Activated T-helper 17 cell treated with anti-CD3 and anti-CD28 coated beads, Interleukin-2, amount 50 U/mL, for 72 hours (primary cell): ENCODE measurements around the gene EXOC6B. TPM values are rescaled to one million over a fixed set of nuclear protein-coding genes. Genes with fewer than 3 reads are reported as not detected.
"Not testable (repeated sequence)": the region's sequence is repeated elsewhere in the genome, so short reads cannot be mapped to it uniquely, and the experiment has no call there.

Experiments used
- ATAC-seq: fragments of 150-1000 bp; cut with Tn5 transposase; replicated peaks from 2 replicates; pipeline ENCODE4 v1.10.0; 2021; ENCODE audit warnings: mild to moderate bottlenecking, moderate library complexity
- H3K27ac Mint-ChIP-seq: one replicate; pipeline ENCODE4 v1.8.0; 2022; ENCODE audit warnings: mixed read lengths
- H3K27me3 Mint-ChIP-seq: one replicate; pipeline ENCODE4 v1.8.0; 2022; ENCODE audit warnings: mixed read lengths
- H3K36me3 Mint-ChIP-seq: one replicate; pipeline ENCODE4 v1.8.0; 2022; ENCODE audit warnings: low read depth, mild to moderate bottlenecking, mixed read lengths
- H3K4me1 Mint-ChIP-seq: one replicate; pipeline ENCODE4 v1.8.0; 2022; ENCODE audit warnings: mixed read lengths
- H3K4me3 Mint-ChIP-seq: one replicate; pipeline ENCODE4 v1.8.0; 2022; ENCODE audit warnings: mild to moderate bottlenecking, mixed read lengths
- H3K9me3 Mint-ChIP-seq: one replicate; pipeline ENCODE4 v1.8.0; 2022; ENCODE audit warnings: mixed read lengths
- total RNA-seq, 2 donors: library from RNA; stranded (reverse); gene quantifications; one replicate each; pipeline ENCODE4 v1.2.3, GENCODE V29; 2022

The EXOC6B gene
- total RNA-seq, 2 donors from 2014 or later = 12.1 to 12.8 TPM

GRCh38 chr2:72497763-72498162, 328.1 kb downstream of the EXOC6B start:
- H3K4me3 Mint-ChIP-seq = no peak overlapping the region
- peaks cover 4% of the 10 kb centered on the region for H3K9me3 Mint-ChIP-seq
- ATAC-seq = no peak
- no peaks in the 10 kb centered on the region for H3K4me1 Mint-ChIP-seq
- no peak overlapping the region for H3K27ac Mint-ChIP-seq
- no peaks in the 10 kb centered on the region for H3K27me3 Mint-ChIP-seq
- H3K36me3 Mint-ChIP-seq = peaks cover 47% of the 10 kb centered on the region

GRCh38 chr2:72496479-72496878, 329.4 kb downstream of the EXOC6B start:
- Mint-ChIP-seq H3K36me3 (peaks cover 57% of the 10 kb centered on the region), H3K4me3 (no peak overlapping the region), H3K27me3 (no peaks in the 10 kb centered on the region), H3K4me1 (no peaks in the 10 kb centered on the region), H3K27ac (no peak overlapping the region), H3K9me3 (no peaks in the 10 kb centered on the region)
- ATAC-seq = no peak

GRCh38 chr2:72494392-72494791, 331.4 kb downstream of the EXOC6B start:
- no peaks in the 10 kb centered on the region for H3K4me1 Mint-ChIP-seq

GRCh38 chr2:72484622-72485021, 341.2 kb downstream of the EXOC6B start:
- H3K4me3 Mint-ChIP-seq, H3K27ac Mint-ChIP-seq, H3K27me3 Mint-ChIP-seq, H3K4me1 Mint-ChIP-seq, ATAC-seq: not testable (repeated sequence)
- peaks cover 16% of the 10 kb centered on the region for H3K9me3 Mint-ChIP-seq
- H3K36me3 Mint-ChIP-seq = peaks cover 68% of the 10 kb centered on the region

More at GRCh38 chr2:72494392-72494791, 331.4 kb downstream of the EXOC6B start:
- no peak for ATAC-seq
- peaks cover 72% of the 10 kb centered on the region for H3K36me3 Mint-ChIP-seq
- H3K27me3 Mint-ChIP-seq = no peaks in the 10 kb centered on the region
- H3K27ac Mint-ChIP-seq = no peak overlapping the region
- H3K9me3 Mint-ChIP-seq = no peaks in the 10 kb centered on the region
- no peak overlapping the region for H3K4me3 Mint-ChIP-seq

GRCh38 chr2:72483346-72483745, 342.5 kb downstream of the EXOC6B start:
- ATAC-seq = no peak
- no peaks in the 10 kb centered on the region for H3K27me3 Mint-ChIP-seq
- no peaks in the 10 kb centered on the region for H3K4me1 Mint-ChIP-seq
- H3K36me3 Mint-ChIP-seq = peaks cover 69% of the 10 kb centered on the region
- H3K9me3 Mint-ChIP-seq = peaks cover 10% of the 10 kb centered on the region
- no peak overlapping the region for H3K4me3 Mint-ChIP-seq
- H3K27ac Mint-ChIP-seq = no peak overlapping the region

- H3K9me3 Mint-ChIP-seq = peaks cover 36% of the 10 kb centered on the region
- H3K4me3 Mint-ChIP-seq = no peak overlapping the region
These were observed 350.6 kb downstream of the EXOC6B start for GRCh38 chr2:72475246-72475645.

GRCh38 chr2:72457801-72458516, 367.9 kb downstream of the EXOC6B start:
- Mint-ChIP-seq H3K4me3 (no peak overlapping the region), H3K4me1 (no peaks in the 10 kb centered on the region), H3K27ac (no peak overlapping the region), H3K36me3 (peaks cover 19% of the 10 kb centered on the region), H3K27me3 (no peaks in the 10 kb centered on the region), H3K9me3 (peaks cover 5% of the 10 kb centered on the region)
- no peak for ATAC-seq

More at GRCh38 chr2:72475246-72475645, 350.6 kb downstream of the EXOC6B start:
- ATAC-seq = no peak
- H3K27ac Mint-ChIP-seq = no peak overlapping the region
- no peaks in the 10 kb centered on the region for H3K27me3 Mint-ChIP-seq
- H3K36me3 Mint-ChIP-seq = peaks cover 25% of the 10 kb centered on the region
- no peaks in the 10 kb centered on the region for H3K4me1 Mint-ChIP-seq

GRCh38 chr2:72454189-72454588, 371.6 kb downstream of the EXOC6B start:
- no peak overlapping the region for H3K4me3 Mint-ChIP-seq
- H3K27me3 Mint-ChIP-seq = no peaks in the 10 kb centered on the region
- peaks cover 18% of the 10 kb centered on the region for H3K36me3 Mint-ChIP-seq
- ATAC-seq = no peak
- peaks cover 5% of the 10 kb centered on the region for H3K9me3 Mint-ChIP-seq
- H3K27ac Mint-ChIP-seq = no peak overlapping the region
- H3K4me1 Mint-ChIP-seq = no peaks in the 10 kb centered on the region

- Mint-ChIP-seq H3K27ac (no peak overlapping the region), H3K4me1 (peaks cover 8% of the 10 kb centered on the region), H3K36me3 (peaks cover 6% of the 10 kb centered on the region), H3K9me3 (peaks cover 13% of the 10 kb centered on the region), H3K4me3 (no peak overlapping the region), H3K27me3 (no peaks in the 10 kb centered on the region)
- ATAC-seq = no peak
These were observed 383.6 kb downstream of the EXOC6B start for GRCh38 chr2:72442270-72442669.

- Mint-ChIP-seq H3K4me1 (peaks cover 8% of the 10 kb centered on the region), H3K4me3 (no peak overlapping the region), H3K27ac (no peak overlapping the region), H3K36me3 (peaks cover 6% of the 10 kb centered on the region), H3K27me3 (no peaks in the 10 kb centered on the region), H3K9me3 (peaks cover 32% of the 10 kb centered on the region)
- no peak for ATAC-seq
These were observed 385.9 kb downstream of the EXOC6B start for GRCh38 chr2:72439892-72440291.

GRCh38 chr2:72438364-72438763, 387.5 kb downstream of the EXOC6B start:
- no peak overlapping the region for H3K4me3 Mint-ChIP-seq
- no peaks in the 10 kb centered on the region for H3K27me3 Mint-ChIP-seq
- H3K9me3 Mint-ChIP-seq = peaks cover 36% of the 10 kb centered on the region
- peaks cover 6% of the 10 kb centered on the region for H3K36me3 Mint-ChIP-seq
- no peak for ATAC-seq
- H3K4me1 Mint-ChIP-seq = peaks cover 8% of the 10 kb centered on the region
- H3K27ac Mint-ChIP-seq = no peak overlapping the region

- no peak overlapping the region for H3K4me3 Mint-ChIP-seq
- H3K27ac Mint-ChIP-seq = no peak overlapping the region
- H3K36me3 Mint-ChIP-seq = no peaks in the 10 kb centered on the region
- H3K9me3 Mint-ChIP-seq = peaks cover 27% of the 10 kb centered on the region
- ATAC-seq = no peak
- no peaks in the 10 kb centered on the region for H3K4me1 Mint-ChIP-seq
- no peaks in the 10 kb centered on the region for H3K27me3 Mint-ChIP-seq
These were observed 394.1 kb downstream of the EXOC6B start for GRCh38 chr2:72431737-72432136.

- no peak overlapping the region for H3K27ac Mint-ChIP-seq
- ATAC-seq = no peak
- peaks cover 6% of the 10 kb centered on the region for H3K36me3 Mint-ChIP-seq
- H3K4me1 Mint-ChIP-seq = no peaks in the 10 kb centered on the region
- H3K27me3 Mint-ChIP-seq = no peaks in the 10 kb centered on the region
- H3K4me3 Mint-ChIP-seq = no peak overlapping the region
- H3K9me3 Mint-ChIP-seq = peaks cover 7% of the 10 kb centered on the region
These were observed 398.6 kb downstream of the EXOC6B start for GRCh38 chr2:72427022-72427861.

GRCh38 chr2:72425996-72426395, 399.8 kb downstream of the EXOC6B start:
- Mint-ChIP-seq H3K27ac (no peak overlapping the region), H3K36me3 (peaks cover 6% of the 10 kb centered on the region), H3K9me3 (peaks cover 7% of the 10 kb centered on the region), H3K4me3 (no peak overlapping the region), H3K27me3 (no peaks in the 10 kb centered on the region), H3K4me1 (no peaks in the 10 kb centered on the region)
- no peak for ATAC-seq

- H3K27ac Mint-ChIP-seq = no peak overlapping the region
- peaks cover 12% of the 10 kb centered on the region for H3K9me3 Mint-ChIP-seq
- H3K4me1 Mint-ChIP-seq = no peaks in the 10 kb centered on the region
- H3K4me3 Mint-ChIP-seq = no peak overlapping the region
- ATAC-seq = no peak
- no peaks in the 10 kb centered on the region for H3K27me3 Mint-ChIP-seq
- peaks cover 6% of the 10 kb centered on the region for H3K36me3 Mint-ChIP-seq
These were observed 402.1 kb downstream of the EXOC6B start for GRCh38 chr2:72423756-72424155.
